Measurements from ENCODE around the gene BAHCC1. TPM values are rescaled to one million over a fixed set of nuclear protein-coding genes. Genes with fewer than 3 reads are reported as not detected.
"Not testable (repeated sequence)": the region's sequence is repeated elsewhere in the genome, so short reads cannot be mapped to it uniquely, and the experiment has no call there.

BAHCC1 gene
- total RNA-seq, 1 experiment from 2014 or later: 74.2 TPM

DNA sequence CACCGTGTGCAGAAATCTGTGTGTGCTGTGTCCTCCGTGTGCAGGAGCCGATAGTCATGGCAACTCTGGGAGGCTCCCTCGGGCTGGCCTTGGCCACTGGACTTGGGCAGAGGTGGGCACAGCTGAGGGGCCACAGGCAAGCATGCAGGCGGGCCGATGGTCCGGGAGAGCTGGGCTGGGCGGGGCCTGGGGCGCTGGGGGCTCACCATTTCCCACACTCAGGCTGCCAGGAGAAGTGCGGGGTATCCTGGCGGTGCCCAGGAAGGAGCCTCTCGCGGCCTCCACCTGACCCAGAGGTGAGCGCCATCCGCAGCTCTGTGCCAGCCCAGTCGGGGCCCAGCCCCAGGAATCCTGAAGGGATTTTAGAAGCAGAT is 28.4 kb downstream of the BAHCC1 start:
- no peak for TF ChIP-seq EZH2 (IDR thresholded peaks at IDR 0.05; ENCODE audit: borderline replicate concordance, low read depth, low read length, poor library complexity, severe bottlenecking)
- TF ChIP-seq, protein P1, sequence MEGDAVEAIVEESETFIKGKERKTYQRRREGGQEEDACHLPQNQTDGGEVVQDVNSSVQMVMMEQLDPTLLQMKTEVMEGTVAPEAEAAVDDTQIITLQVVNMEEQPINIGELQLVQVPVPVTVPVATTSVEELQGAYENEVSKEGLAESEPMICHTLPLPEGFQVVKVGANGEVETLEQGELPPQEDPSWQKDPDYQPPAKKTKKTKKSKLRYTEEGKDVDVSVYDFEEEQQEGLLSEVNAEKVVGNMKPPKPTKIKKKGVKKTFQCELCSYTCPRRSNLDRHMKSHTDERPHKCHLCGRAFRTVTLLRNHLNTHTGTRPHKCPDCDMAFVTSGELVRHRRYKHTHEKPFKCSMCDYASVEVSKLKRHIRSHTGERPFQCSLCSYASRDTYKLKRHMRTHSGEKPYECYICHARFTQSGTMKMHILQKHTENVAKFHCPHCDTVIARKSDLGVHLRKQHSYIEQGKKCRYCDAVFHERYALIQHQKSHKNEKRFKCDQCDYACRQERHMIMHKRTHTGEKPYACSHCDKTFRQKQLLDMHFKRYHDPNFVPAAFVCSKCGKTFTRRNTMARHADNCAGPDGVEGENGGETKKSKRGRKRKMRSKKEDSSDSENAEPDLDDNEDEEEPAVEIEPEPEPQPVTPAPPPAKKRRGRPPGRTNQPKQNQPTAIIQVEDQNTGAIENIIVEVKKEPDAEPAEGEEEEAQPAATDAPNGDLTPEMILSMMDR (conservative IDR thresholded peaks at IDR 0.05; ENCODE audit: low read depth, low read length): no peak
- ChIA-PET POLR2A (ENCODE audit: low non-redundant PET) (no interaction called here), CTCF (no interaction called here)
- Histone ChIP-seq H3K27ac (ENCODE audit: low read depth, low read length, poor library complexity, severe bottlenecking) (peak overlapping the region; percentile 98), H3K4me3 (ENCODE audit: low read depth, low read length, poor library complexity, severe bottlenecking) (no peak overlapping the region), H3K27me3 (replicated peaks; ENCODE audit: insufficient read depth, low read depth, low read length, poor library complexity) (no peaks in the 10 kb centered on the region), H3K36me3 (ENCODE audit: insufficient read depth, low read length, poor library complexity, severe bottlenecking) (no peaks in the 10 kb centered on the region), H3K4me1 (ENCODE audit: insufficient read depth, low read length, poor library complexity, severe bottlenecking) (peaks cover 70% of the 10 kb centered on the region), H3K9me3 (ENCODE audit: low read depth, low read length, poor library complexity, severe bottlenecking) (no peaks in the 10 kb centered on the region)
- no peak for DNase-seq (ENCODE audit: low spot score)
- intact Hi-C loops (cut with micrococcal nuclease; ENCODE audit: unreplicated experiment): no loop called here
- BruUV-seq (replicated peaks): no TSS peak

- DNase-seq (ENCODE audit: low spot score): no peak
- Histone ChIP-seq H3K9me3 (ENCODE audit: low read depth, low read length, poor library complexity, severe bottlenecking) (no peaks in the 10 kb centered on the region), H3K36me3 (ENCODE audit: insufficient read depth, low read length, poor library complexity, severe bottlenecking) (no peaks in the 10 kb centered on the region), H3K27ac (ENCODE audit: low read depth, low read length, poor library complexity, severe bottlenecking) (peak overlapping the region; percentile 98), H3K27me3 (replicated peaks; ENCODE audit: insufficient read depth, low read depth, low read length, poor library complexity) (no peaks in the 10 kb centered on the region), H3K4me1 (ENCODE audit: insufficient read depth, low read length, poor library complexity, severe bottlenecking) (peaks cover 71% of the 10 kb centered on the region), H3K4me3 (ENCODE audit: low read depth, low read length, poor library complexity, severe bottlenecking) (no peak overlapping the region)
- intact Hi-C loops (cut with micrococcal nuclease; ENCODE audit: unreplicated experiment): no loop called here
- TF ChIP-seq, protein P1 (conservative IDR thresholded peaks at IDR 0.05; ENCODE audit: low read depth, low read length): no peak
- no peak for TF ChIP-seq EZH2 (IDR thresholded peaks at IDR 0.05; ENCODE audit: borderline replicate concordance, low read depth, low read length, poor library complexity, severe bottlenecking)
- ChIA-PET POLR2A (ENCODE audit: low non-redundant PET) (no interaction called here), CTCF (no interaction called here)
- no TSS peak for BruUV-seq (replicated peaks)
Measured at GRCh38 chr17:81424151-81425017, 29.1 kb downstream of the BAHCC1 start.

DNA sequence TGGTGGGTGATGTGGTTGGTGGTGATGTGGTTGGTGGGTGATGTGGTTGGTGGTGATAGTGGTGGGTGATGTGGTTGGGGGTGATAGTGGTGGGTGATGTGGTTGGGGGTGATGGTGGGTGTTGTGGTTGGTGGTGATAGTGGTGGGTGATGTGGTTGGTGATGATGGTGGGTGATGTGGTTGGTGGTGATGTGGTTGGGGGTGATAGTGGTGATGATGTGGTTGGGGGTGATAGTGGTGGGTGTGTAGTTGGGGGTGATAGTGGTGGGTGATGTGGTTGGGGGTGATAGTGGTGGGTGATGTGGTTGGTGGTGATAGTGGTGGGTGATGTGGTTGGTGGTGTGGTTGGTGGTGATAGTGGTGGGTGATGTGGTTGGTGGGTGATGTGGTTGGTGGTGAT is 29.8 kb downstream of the BAHCC1 start:
- DNase-seq (ENCODE audit: low spot score); POLR2A ChIA-PET (ENCODE audit: low non-redundant PET); CTCF ChIA-PET; H3K27me3 ChIP-seq (replicated peaks; ENCODE audit: insufficient read depth, low read depth, low read length, poor library complexity); BruUV-seq (replicated peaks); H3K27ac ChIP-seq (ENCODE audit: low read depth, low read length, poor library complexity, severe bottlenecking); intact Hi-C loops (cut with micrococcal nuclease; ENCODE audit: unreplicated experiment); H3K9me3 ChIP-seq (ENCODE audit: low read depth, low read length, poor library complexity, severe bottlenecking); H3K36me3 ChIP-seq (ENCODE audit: insufficient read depth, low read length, poor library complexity, severe bottlenecking); H3K4me3 ChIP-seq (ENCODE audit: low read depth, low read length, poor library complexity, severe bottlenecking): not testable (repeated sequence)
- H3K4me1 ChIP-seq (ENCODE audit: insufficient read depth, low read length, poor library complexity, severe bottlenecking): peaks cover 73% of the 10 kb centered on the region

GRCh38 chr17:81425716-81426392 is 30.6 kb downstream of the BAHCC1 start:
- H3K27ac ChIP-seq (ENCODE audit: low read depth, low read length, poor library complexity, severe bottlenecking); BruUV-seq (replicated peaks); POLR2A ChIA-PET (ENCODE audit: low non-redundant PET); H3K27me3 ChIP-seq (replicated peaks; ENCODE audit: insufficient read depth, low read depth, low read length, poor library complexity); H3K36me3 ChIP-seq (ENCODE audit: insufficient read depth, low read length, poor library complexity, severe bottlenecking); DNase-seq (ENCODE audit: low spot score); H3K4me3 ChIP-seq (ENCODE audit: low read depth, low read length, poor library complexity, severe bottlenecking); intact Hi-C loops (cut with micrococcal nuclease; ENCODE audit: unreplicated experiment); CTCF ChIA-PET; H3K9me3 ChIP-seq (ENCODE audit: low read depth, low read length, poor library complexity, severe bottlenecking): not testable (repeated sequence)
- H3K4me1 ChIP-seq (ENCODE audit: insufficient read depth, low read length, poor library complexity, severe bottlenecking): peaks cover 69% of the 10 kb centered on the region
